ENCODE measurements around the gene MYL6. TPM values are rescaled to one million over a fixed set of nuclear protein-coding genes. Genes with fewer than 3 reads are reported as not detected.
"Not testable (repeated sequence)": the region's sequence is repeated elsewhere in the genome, so short reads cannot be mapped to it uniquely, and the experiment has no call there.

MYL6 gene
- total and polyA plus RNA-seq, 2 donors from 2014 or later, result 1,630 to 4,190 TPM

GRCh38 chr12:56193025-56193578, 34.9 kb downstream of the MYL6 start:
- Histone ChIP-seq H3K4me3 (ENCODE audit: low read length in 3 of 3) (peak overlapping the region in 2 of 3 donors; percentile 2 to 33), H3K9ac (ENCODE audit: low read length in 3 of 3) (no peak overlapping the region), H3K36me3 (ENCODE audit: control insufficient read depth in 2 of 3, insufficient read depth in 3 of 3, low read length in 3 of 3) (no peaks in the 10 kb centered on the region), H3K27me3 (ENCODE audit: control insufficient read depth, insufficient read depth, low read length) (no peaks in the 10 kb centered on the region), H3K27ac (ENCODE audit: low read depth in 2 of 2, low read length in 2 of 2) (no peak overlapping the region), H3K4me1 (ENCODE audit: control insufficient read depth in 2 of 3, insufficient read depth in 2 of 3, low read depth in 1 of 3, low read length in 3 of 3) (peaks cover 0 to 11% (median 5%) of the 10 kb centered on the region in 3 donors), H3K9me3 (ENCODE audit: control insufficient read depth in 2 of 3, insufficient read depth in 1 of 3, low read length in 3 of 3) (no peaks in the 10 kb centered on the region)
- intact Hi-C loops (cut with DNase I), result no loop called here
- peak; percentile 75 for TF ChIP-seq CTCF (IDR thresholded peaks at IDR 0.05; ENCODE audit: borderline replicate concordance, extremely low read depth, insufficient read depth)
- FAIRE-seq (peak; percentile 88), DNase-seq (peak in 4 of 5 donors; percentile 68 to 95 (median 87))

GRCh38 chr12:56196818-56197550, 38.8 kb downstream of the MYL6 start:
- DNase-seq, result peak in 2 of 5 donors; percentile 29 to 65
- FAIRE-seq; H3K9ac ChIP-seq (ENCODE audit: low read length in 3 of 3); H3K36me3 ChIP-seq (ENCODE audit: control insufficient read depth in 2 of 3, insufficient read depth in 3 of 3, low read length in 3 of 3); H3K4me3 ChIP-seq (ENCODE audit: low read length in 3 of 3); H3K27me3 ChIP-seq (ENCODE audit: control insufficient read depth, insufficient read depth, low read length); H3K9me3 ChIP-seq (ENCODE audit: control insufficient read depth in 2 of 3, insufficient read depth in 1 of 3, low read length in 3 of 3); intact Hi-C loops (cut with DNase I); H3K4me1 ChIP-seq (ENCODE audit: control insufficient read depth in 2 of 3, insufficient read depth in 2 of 3, low read depth in 1 of 3, low read length in 3 of 3); H3K27ac ChIP-seq (ENCODE audit: low read depth in 2 of 2, low read length in 2 of 2): not testable (repeated sequence)

GRCh38 chr12:56197921-56198635, 39.9 kb downstream of the MYL6 start:
- no peaks in the 10 kb centered on the region for H3K4me1 ChIP-seq (ENCODE audit: control insufficient read depth in 2 of 3, insufficient read depth in 2 of 3, low read depth in 1 of 3, low read length in 3 of 3)
- intact Hi-C loops (cut with DNase I), result no loop called here
- DNase-seq, result no peak
- no peak for FAIRE-seq
- H3K4me3 ChIP-seq (ENCODE audit: low read length in 3 of 3), result no peak overlapping the region
- H3K9ac ChIP-seq (ENCODE audit: low read length in 3 of 3), result no peak overlapping the region
- H3K9me3 ChIP-seq (ENCODE audit: control insufficient read depth in 2 of 3, insufficient read depth in 1 of 3, low read length in 3 of 3), result no peaks in the 10 kb centered on the region
- no peak for TF ChIP-seq CTCF (IDR thresholded peaks at IDR 0.05; ENCODE audit: borderline replicate concordance, extremely low read depth, insufficient read depth)
- H3K36me3 ChIP-seq (ENCODE audit: control insufficient read depth in 2 of 3, insufficient read depth in 3 of 3, low read length in 3 of 3), result no peaks in the 10 kb centered on the region
- no peaks in the 10 kb centered on the region for H3K27me3 ChIP-seq (ENCODE audit: control insufficient read depth, insufficient read depth, low read length)
- H3K27ac ChIP-seq (ENCODE audit: low read depth in 2 of 2, low read length in 2 of 2), result no peak overlapping the region

GRCh38 chr12:56198836-56199235, 40.7 kb downstream of the MYL6 start:
- Histone ChIP-seq H3K36me3 (ENCODE audit: control insufficient read depth in 2 of 3, insufficient read depth in 3 of 3, low read length in 3 of 3) (no peaks in the 10 kb centered on the region), H3K4me3 (ENCODE audit: low read length in 3 of 3) (no peak overlapping the region), H3K27me3 (ENCODE audit: control insufficient read depth, insufficient read depth, low read length) (no peaks in the 10 kb centered on the region), H3K27ac (ENCODE audit: low read depth in 2 of 2, low read length in 2 of 2) (no peak overlapping the region), H3K9me3 (ENCODE audit: control insufficient read depth in 2 of 3, insufficient read depth in 1 of 3, low read length in 3 of 3) (no peaks in the 10 kb centered on the region), H3K4me1 (ENCODE audit: control insufficient read depth in 2 of 3, insufficient read depth in 2 of 3, low read depth in 1 of 3, low read length in 3 of 3) (no peaks in the 10 kb centered on the region), H3K9ac (ENCODE audit: low read length in 3 of 3) (no peak overlapping the region)
- no peak for DNase-seq
- no peak for TF ChIP-seq CTCF (IDR thresholded peaks at IDR 0.05; ENCODE audit: borderline replicate concordance, extremely low read depth, insufficient read depth)
- intact Hi-C loops (cut with DNase I), result no loop called here
- no peak for FAIRE-seq
